GM18498 (cell line): Measurements from ENCODE around the gene DHX9.

Source experiments
- ATAC-seq: cut with Tn5 transposase; IDR thresholded peaks from one replicate; pipeline ENCODE4 v1.9.1; 2021; ENCODE audit warnings: mild to moderate bottlenecking, moderate library complexity; ENCODE audit not compliant: unreplicated experiment

DHX9 gene

GRCh38 chr1:182839209-182840066 lies at the start of gene DHX9:
Gene DHX9 (plus strand): TSS chr1:182839347. CDS start chr1:182842567, 3,220 bp downstream.
- peak; percentile 82 for ATAC-seq

DNA sequence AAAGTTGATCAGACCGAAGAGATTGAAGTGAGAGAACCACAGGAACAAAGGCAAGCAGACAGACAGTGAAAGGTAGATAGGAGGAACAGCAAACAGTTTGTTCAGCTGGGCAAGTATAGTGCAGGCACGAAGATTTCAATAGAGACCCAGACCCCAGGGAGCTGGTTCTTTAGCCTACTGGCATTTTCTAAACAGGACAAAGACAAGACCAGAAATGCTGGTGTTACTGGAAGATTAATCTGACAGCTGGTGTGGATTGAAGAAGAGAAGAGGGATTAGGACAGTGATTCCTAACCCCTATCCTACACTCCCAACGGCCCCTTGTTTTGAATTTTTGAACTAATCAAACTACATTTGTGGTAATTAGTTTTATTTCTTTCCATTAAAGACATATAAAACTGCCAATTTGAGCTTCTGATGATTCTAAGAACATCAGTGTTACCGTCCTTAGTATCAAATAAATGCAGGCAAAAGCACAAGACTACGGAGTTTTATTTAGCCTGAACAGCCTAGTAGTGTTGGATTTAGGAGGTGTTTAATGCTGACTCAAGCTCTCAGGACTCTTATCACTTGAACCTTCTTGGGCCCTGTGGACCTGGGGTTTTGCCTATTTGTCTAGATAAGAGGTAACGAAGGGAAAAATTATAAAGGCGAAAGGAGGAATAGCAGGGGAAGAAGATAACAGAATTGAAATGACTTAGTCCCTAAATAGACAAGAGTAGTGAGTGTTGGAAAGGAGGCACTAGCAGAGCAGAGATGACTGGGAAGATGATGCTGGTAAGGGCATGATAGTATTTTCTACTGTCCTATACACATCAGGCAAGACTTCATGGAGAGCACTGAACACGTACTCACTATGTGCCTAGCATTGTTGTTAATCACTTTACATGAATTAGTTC lies 47.6 kb upstream of the DHX9 start:
- no peak for ATAC-seq

DNA sequence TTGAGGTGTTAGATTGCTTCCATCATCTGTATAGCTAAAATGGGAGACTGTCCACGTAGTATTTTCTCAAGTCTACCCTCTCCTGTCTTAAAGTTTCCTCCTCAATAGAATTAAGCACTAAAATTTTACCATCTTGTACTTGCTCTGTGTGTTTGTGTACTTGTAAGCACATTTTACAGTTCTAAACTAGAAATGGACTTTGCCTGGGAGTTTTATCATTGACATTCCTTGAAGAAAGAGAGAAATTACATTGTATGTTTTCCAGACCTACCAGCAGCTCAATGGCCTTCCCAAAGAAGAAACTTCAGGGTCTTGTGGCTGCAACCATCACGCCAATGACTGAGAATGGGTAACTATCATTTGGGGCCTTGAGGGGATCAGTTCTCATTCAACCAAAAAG lies 45.1 kb upstream of the DHX9 start:
- ATAC-seq, result no peak

GRCh38 chr1:182794676-182795201 lies 44.4 kb upstream of the DHX9 start:
- no peak for ATAC-seq

GRCh38 chr1:182795563-182796228 lies 43.5 kb upstream of the DHX9 start:
- ATAC-seq, result no peak

- no peak for ATAC-seq
These were observed 36.9 kb upstream of the DHX9 start for GRCh38 chr1:182802006-182802803.

DNA sequence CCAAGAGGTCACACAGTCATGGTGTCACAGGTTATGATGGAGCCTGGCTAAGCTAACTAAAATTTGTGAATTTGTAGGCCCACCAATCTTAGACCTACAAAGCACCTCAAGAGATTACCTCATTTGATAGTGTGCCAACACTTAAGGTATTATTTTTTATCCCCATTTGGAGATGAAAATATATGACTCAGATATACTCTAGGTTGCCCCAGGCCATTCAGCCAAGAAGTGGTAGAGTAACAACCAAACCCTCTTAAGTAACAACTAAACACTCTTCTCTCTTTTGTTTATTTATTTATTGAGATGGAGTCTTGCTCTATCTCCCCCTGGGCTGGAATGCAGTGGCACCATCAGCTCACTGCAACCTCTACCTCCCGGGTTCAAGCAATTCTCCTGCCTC lies 35.3 kb upstream of the DHX9 start:
- no peak for ATAC-seq

DNA sequence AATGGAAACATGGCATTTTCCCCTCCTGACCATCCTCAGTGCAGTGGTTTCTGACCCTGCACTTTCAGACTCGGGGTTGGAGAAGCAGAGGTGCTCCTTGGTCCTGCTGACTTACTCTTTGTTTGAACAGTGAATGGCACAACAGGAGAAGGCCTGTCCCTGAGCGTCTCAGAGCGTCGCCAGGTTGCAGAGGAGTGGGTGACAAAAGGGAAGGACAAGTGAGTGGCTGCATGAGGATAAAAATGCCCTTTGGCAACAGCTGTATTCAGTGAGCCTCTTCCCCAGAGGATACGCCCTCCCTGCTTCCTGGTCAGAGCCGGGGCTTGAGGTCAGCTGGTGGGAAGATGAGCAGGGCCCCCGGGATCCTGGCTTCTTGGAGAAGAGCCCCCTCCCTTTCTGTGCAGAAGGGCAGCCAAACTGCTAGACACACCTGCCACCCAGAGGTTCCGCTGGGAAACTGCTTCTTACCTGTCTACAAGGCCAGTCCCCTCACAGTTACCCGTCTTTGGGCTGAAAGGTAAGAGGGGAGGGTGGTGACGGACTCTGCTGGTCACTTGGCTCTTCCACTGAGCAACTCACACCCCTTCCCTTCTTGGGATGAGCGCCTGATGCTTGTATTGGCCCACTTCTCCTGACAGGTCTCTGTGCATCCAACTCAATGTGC lies 33.0 kb upstream of the DHX9 start:
- no peak for ATAC-seq

DNA sequence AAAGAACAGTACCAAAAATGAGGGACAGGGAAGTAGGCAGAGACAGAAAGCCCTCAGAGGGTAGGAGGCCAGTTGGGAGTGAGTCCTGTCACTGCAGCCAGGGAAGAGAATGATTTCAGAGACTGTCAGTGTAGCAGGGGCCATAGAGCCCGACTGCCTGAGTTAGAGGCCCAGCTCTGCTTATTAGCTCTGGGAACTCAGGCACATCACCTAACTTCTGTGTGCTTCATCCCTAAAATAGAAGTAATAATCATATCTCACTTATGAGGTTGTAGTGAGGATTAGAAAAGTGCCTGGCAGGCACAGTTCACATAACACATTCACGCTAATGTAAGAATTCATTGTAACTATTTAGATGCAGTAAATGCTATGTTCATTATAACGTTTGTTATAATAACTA lies 31.2 kb upstream of the DHX9 start:
- no peak for ATAC-seq

DNA sequence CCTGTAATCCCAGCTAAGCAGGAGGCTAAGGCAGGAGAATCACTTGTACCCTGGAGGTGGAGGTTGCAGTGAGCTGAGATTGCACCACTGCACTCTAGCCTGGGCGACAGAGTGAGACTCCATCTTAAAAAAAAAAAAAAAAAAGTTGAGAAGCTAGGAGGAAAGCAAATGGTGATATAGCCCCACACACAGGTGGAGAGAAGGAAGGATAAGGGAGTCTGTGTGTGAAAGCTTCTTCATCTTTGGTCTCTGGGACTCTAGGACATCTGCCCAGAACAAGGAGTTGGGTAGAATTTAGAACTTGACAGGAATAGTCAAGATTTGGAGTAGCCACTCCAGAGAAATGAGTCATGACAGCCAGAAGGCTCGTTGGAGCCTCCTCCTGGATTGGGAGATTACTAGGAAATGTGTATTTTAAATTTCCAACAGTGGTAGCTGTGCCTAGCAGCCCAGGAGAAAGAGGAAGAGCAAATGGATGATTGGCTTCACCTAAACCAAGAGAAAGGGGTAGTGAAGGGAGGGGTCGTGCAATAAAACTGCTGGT lies 29.7 kb upstream of the DHX9 start:
- no peak for ATAC-seq

DNA sequence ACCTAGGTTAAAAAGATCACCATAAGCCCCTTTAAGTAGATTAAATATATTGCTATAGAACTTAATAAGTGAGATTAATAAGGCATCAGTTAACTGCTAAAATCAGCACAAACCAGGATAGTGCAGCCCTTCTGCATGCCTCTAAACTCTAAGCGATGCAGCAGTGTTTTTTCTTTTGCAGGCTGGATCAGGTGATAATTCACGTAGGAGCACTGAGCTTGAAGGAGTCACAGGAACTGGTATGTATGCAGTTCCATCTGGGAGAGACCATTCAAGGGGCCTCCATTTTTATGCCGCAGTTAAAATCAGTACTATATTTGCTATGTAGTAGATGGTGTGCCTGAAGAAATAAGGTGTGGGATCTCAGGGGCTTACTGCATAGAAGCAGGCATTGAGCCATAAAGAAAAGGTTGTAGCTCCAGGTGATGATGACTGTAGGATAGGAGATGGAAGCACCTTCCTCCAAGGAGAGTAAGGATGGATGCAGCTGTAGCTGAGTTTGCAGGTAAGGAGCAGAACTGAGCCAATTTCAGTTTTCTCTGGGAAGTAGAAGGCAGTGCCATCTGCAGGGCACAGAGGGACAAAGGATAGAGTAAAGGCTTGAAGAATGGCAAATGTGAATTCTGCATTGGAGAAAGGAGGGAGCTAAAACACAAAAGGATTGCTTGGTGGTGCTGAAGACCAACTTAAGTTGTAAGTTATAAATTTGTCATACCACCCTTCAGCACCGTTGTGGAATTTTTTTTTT lies 27.0 kb upstream of the DHX9 start:
- ATAC-seq, result no peak

DNA sequence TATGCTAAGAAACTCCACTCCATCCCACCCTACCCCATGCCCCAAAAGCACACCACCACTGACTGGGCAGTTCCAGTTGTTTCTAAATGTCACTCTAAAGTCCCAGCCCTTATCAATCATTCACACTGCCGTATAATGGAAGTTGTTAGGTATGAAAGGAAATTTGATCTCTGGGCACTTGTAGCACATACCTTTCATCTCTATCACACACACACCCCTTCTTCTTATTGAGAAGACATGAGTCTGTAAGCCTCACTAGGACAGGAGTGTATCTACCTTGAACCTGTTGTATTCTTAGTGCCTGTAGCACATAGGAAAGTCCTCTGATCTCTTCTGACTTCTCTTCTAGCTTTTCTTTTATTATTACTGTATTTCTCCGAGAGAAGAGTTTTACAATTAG lies 22.3 kb upstream of the DHX9 start:
- ATAC-seq, result no peak

DNA sequence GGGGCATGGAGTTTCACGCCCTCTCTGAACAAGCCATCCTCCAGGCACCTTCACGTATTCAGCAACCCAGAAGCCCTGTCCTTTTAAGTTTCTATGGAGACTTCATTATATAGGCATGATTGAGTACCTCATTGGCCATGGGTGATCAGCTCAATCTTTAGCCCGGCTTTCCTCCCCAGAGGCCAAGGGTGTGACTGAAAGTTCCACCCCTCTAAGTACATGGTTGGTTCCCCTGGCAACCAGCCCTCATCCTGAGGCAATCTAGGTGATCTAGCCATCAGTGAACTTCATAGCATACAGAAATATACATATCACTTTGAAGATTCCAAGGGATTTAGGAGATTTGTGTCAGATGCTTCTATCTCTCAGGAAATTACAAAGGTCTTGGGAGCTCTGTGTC lies 21.3 kb upstream of the DHX9 start:
- ATAC-seq, result no peak

DNA sequence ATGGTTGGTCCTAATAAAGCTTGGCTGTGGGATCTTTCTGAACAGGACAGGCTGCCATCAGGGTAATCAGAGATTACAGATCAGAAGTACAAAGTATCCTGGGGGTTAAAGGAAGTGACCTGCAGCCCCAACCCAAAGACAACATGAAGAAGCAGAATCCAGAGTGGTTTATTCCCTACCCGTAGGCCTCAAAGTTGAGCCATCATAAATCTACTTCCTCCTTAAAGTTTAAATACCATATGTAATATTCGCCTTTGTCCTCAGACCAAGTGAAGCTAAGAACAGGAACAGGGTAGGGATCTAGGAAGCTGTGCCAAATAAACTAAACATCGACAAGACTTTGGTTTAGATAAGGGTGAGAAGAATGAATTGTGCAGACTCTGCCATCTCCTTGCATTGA lies 15.9 kb upstream of the DHX9 start:
- no peak for ATAC-seq

- no peak for ATAC-seq
These were observed 12.3 kb upstream of the DHX9 start for GRCh38 chr1:182826892-182827291.

- peak; percentile 68 for ATAC-seq
These were observed 9.7 kb upstream of the DHX9 start for GRCh38 chr1:182829285-182829932.

GRCh38 chr1:182833271-182833670 lies 5.9 kb upstream of the DHX9 start:
- ATAC-seq, result no peak

GRCh38 chr1:182834326-182834725 lies 4.8 kb upstream of the DHX9 start:
- no peak for ATAC-seq
